Liver (tissue), 3 donors: ENCODE results near the gene GIPC1.

ENCODE experiments used
- ATF3 ChIP-seq: IDR thresholded peaks from 2 replicates; pipeline ENCODE4 v1.6.1; 2016; ENCODE audit warnings: antibody characterized with exemption
- CTCF ChIP-seq: fragments of 150-350 bp; IDR thresholded peaks from 2 replicates; pipeline ENCODE4 v1.5.1; 2017; ENCODE audit warnings: improper control_type of control experiment, low read depth, low read length; ENCODE audit not compliant: missing input control
- EGR1 ChIP-seq, 2 donors: IDR thresholded peaks; 2 replicates each; pipeline ENCODE4 v1.6.1; 2016 to 2018; ENCODE audit warnings: antibody characterized with exemption in 2 of 2, low read depth in 2 of 2
- JUND ChIP-seq, 2 donors: IDR thresholded peaks; 2 replicates each; pipeline ENCODE4 v1.6.1; 2016; ENCODE audit warnings: antibody characterized with exemption in 2 of 2
- MAX ChIP-seq: IDR thresholded peaks from 2 replicates; pipeline ENCODE4 v1.6.1; 2016; ENCODE audit warnings: antibody characterized with exemption
- NR2F2 ChIP-seq: IDR thresholded peaks from 2 replicates; pipeline ENCODE4 v1.6.1; 2016; ENCODE audit warnings: antibody characterized with exemption
- RAD21 ChIP-seq, 2 donors: IDR thresholded peaks; 2 replicates each; pipeline ENCODE4 v1.6.1; 2016; ENCODE audit warnings: antibody characterized with exemption in 2 of 2, mild to moderate bottlenecking in 2 of 2
- REST ChIP-seq: IDR thresholded peaks from 2 replicates; pipeline ENCODE4 v1.6.1; 2016; ENCODE audit warnings: antibody characterized with exemption, mild to moderate bottlenecking
- TAF1 ChIP-seq: conservative IDR thresholded peaks from 2 replicates; pipeline ENCODE4 v1.6.1; 2016; ENCODE audit warnings: antibody characterized with exemption, mild to moderate bottlenecking
- YY1 ChIP-seq: IDR thresholded peaks from 2 replicates; pipeline ENCODE4 v1.6.1; 2016; ENCODE audit warnings: antibody characterized with exemption, mild to moderate bottlenecking
- ZBTB33 ChIP-seq: IDR thresholded peaks from 2 replicates; pipeline ENCODE4 v1.6.1; 2016; ENCODE audit warnings: antibody characterized with exemption
- donor health status: healthy.
- donor health status: healthy.

GRCh38 chr19:14463747-14464146, 32.2 kb downstream of the GIPC1 start:
- TF ChIP-seq CTCF (no peak), MAX (no peak), JUND (IDR thresholded peaks at IDR 0.05) (no peak), ATF3 (no peak), REST (no peak), NR2F2 (no peak), RAD21 (IDR thresholded peaks at IDR 0.05) (no peak), ZBTB33 (no peak), EGR1 (IDR thresholded peaks at IDR 0.05; ENCODE audit: low read depth in 2 of 2) (no peak), TAF1 (no peak), YY1 (no peak)
